H9 (cell line): ENCODE measurements around the gene ABCD1. TPM values are rescaled to one million over a fixed set of nuclear protein-coding genes. Genes with fewer than 3 reads are reported as not detected.

Experiments used
- DNase-seq: peaks from one replicate; pipeline ENCODE4 v3.0.0-alpha.2; 2017
- H2AFZ ChIP-seq: one replicate; pipeline ENCODE4 v1.6.1; 2013; ENCODE audit warnings: mild to moderate bottlenecking, low read length, control low read depth, moderate library complexity
- H2AK5ac ChIP-seq: 2 replicates; pipeline ENCODE4 v1.6.1; 2013; ENCODE audit warnings: low read length, control low read depth, mixed read lengths; ENCODE audit not compliant: insufficient read length
- H2BK120ac ChIP-seq: one replicate; pipeline ENCODE4 v1.6.1; 2013; ENCODE audit warnings: low read depth, mild to moderate bottlenecking, low read length, control low read depth, inconsistent platforms; ENCODE audit not compliant: poor library complexity, severe bottlenecking
- H2BK12ac ChIP-seq: 2 replicates; pipeline ENCODE4 v1.6.1; 2013; ENCODE audit warnings: low read length, control low read depth, mixed read lengths, low read depth; ENCODE audit not compliant: insufficient read length
- H2BK15ac ChIP-seq: 2 replicates; pipeline ENCODE4 v1.6.1; 2013; ENCODE audit warnings: low read depth, low read length, control low read depth
- H2BK20ac ChIP-seq: one replicate; pipeline ENCODE4 v1.6.1; 2013; ENCODE audit warnings: low read depth, mild to moderate bottlenecking, low read length, control low read depth, inconsistent platforms; ENCODE audit not compliant: poor library complexity, severe bottlenecking
- H2BK5ac ChIP-seq: 2 replicates; pipeline ENCODE4 v1.6.1; 2013; ENCODE audit warnings: low read length, control low read depth, mixed read lengths; ENCODE audit not compliant: insufficient read length
- H3K14ac ChIP-seq: 2 replicates; pipeline ENCODE4 v1.6.1; 2013; ENCODE audit warnings: low read length, control low read depth; ENCODE audit not compliant: insufficient read depth
- H3K18ac ChIP-seq: 2 replicates; pipeline ENCODE4 v1.6.1; 2013; ENCODE audit warnings: low read depth, mild to moderate bottlenecking, mixed read lengths, low read length, control low read depth; ENCODE audit not compliant: insufficient read length
- H3K23ac ChIP-seq: 2 replicates; pipeline ENCODE4 v1.6.1; 2013; ENCODE audit warnings: low read length, control low read depth, mixed read lengths, low read depth; ENCODE audit not compliant: insufficient read length
- H3K23me2 ChIP-seq: 2 replicates; pipeline ENCODE4 v1.6.1; 2013; ENCODE audit warnings: low read depth, mild to moderate bottlenecking, mixed read lengths, low read length, control low read depth; ENCODE audit not compliant: insufficient read length, poor library complexity, severe bottlenecking
- H3K27ac ChIP-seq: 2 replicates; pipeline ENCODE4 v1.5.1; 2013; ENCODE audit warnings: low read length, control low read depth, mixed read lengths, low read depth; ENCODE audit not compliant: insufficient read length
- H3K27me3 ChIP-seq: 2 replicates; pipeline ENCODE4 v1.6.1; 2013; ENCODE audit warnings: low read length, control low read depth, inconsistent platforms; ENCODE audit not compliant: insufficient read depth
- H3K4ac ChIP-seq: 2 replicates; pipeline ENCODE4 v1.6.1; 2013; ENCODE audit warnings: low read depth, mild to moderate bottlenecking, control low read depth, inconsistent platforms, low read length, moderate library complexity
- H3K4me1 ChIP-seq: 2 replicates; pipeline ENCODE4 v1.6.1; 2013; ENCODE audit warnings: low read length, control low read depth, inconsistent platforms; ENCODE audit not compliant: insufficient read depth
- H3K4me2 ChIP-seq: 2 replicates; pipeline ENCODE4 v1.6.1; 2013; ENCODE audit warnings: low read length, control low read depth, mixed read lengths; ENCODE audit not compliant: insufficient read length, insufficient read depth
- H3K56ac ChIP-seq: 2 replicates; pipeline ENCODE4 v1.6.1; 2013; ENCODE audit warnings: low read depth, mild to moderate bottlenecking, mixed read lengths, low read length, control low read depth; ENCODE audit not compliant: insufficient read length
- H3K79me1 ChIP-seq: 2 replicates; pipeline ENCODE4 v1.6.1; 2013; ENCODE audit warnings: low read depth, mild to moderate bottlenecking, moderate library complexity, low read length, control low read depth, inconsistent platforms; ENCODE audit not compliant: insufficient read depth, poor library complexity, severe bottlenecking
- H3K79me2 ChIP-seq: 2 replicates; pipeline ENCODE4 v1.6.1; 2013; ENCODE audit warnings: low read length, control low read depth, inconsistent platforms; ENCODE audit not compliant: insufficient read depth
- H3K9ac ChIP-seq: 2 replicates; pipeline ENCODE4 v1.6.1; 2013; ENCODE audit warnings: low read length, control low read depth, mixed read lengths; ENCODE audit not compliant: insufficient read length; ENCODE audit errors: extremely low read depth
- H3K9me3 ChIP-seq: one replicate; pipeline ENCODE4 v1.6.1; 2013; ENCODE audit warnings: low read depth, low read length, inconsistent platforms; ENCODE audit not compliant: control insufficient read depth
- H3T11ph ChIP-seq: one replicate; pipeline ENCODE4 v1.6.1; 2013; ENCODE audit warnings: mild to moderate bottlenecking, low read length, control low read depth, inconsistent platforms
- H4K20me1 ChIP-seq: one replicate; pipeline ENCODE4 v1.6.1; 2013; ENCODE audit not compliant: control insufficient read depth, insufficient read length, insufficient read depth
- H4K5ac ChIP-seq: 2 replicates; pipeline ENCODE4 v1.6.1; 2013; ENCODE audit warnings: low read depth, mild to moderate bottlenecking, mixed read lengths, low read length, control low read depth; ENCODE audit not compliant: insufficient read length
- H4K8ac ChIP-seq: replicated peaks from 2 replicates; pipeline ENCODE4 v1.6.1; 2013; ENCODE audit warnings: low read length, control low read depth, mixed read lengths, low read depth; ENCODE audit not compliant: insufficient read length
- H4K91ac ChIP-seq: 2 replicates; pipeline ENCODE4 v1.6.1; 2013; ENCODE audit warnings: low read depth, mild to moderate bottlenecking, moderate library complexity, mixed read lengths, low read length, control low read depth; ENCODE audit not compliant: insufficient read length
- H3K27ac Mint-ChIP-seq, 3 experiments: 2 replicates in 2 of 3; 3 replicates in 1 of 3; pipeline ENCODE4 v1.8.0; 2020 to 2021; ENCODE audit warnings: mixed read lengths in 3 of 3, mild to moderate bottlenecking in 1 of 3, moderate library complexity in 1 of 3
- H3K27me3 Mint-ChIP-seq: 2 replicates; pipeline ENCODE4 v1.8.0; 2021; ENCODE audit warnings: low read depth, mild to moderate bottlenecking, moderate library complexity, mixed read lengths
- H3K36me3 Mint-ChIP-seq, 3 experiments: 2 replicates in 2 of 3; 3 replicates in 1 of 3; pipeline ENCODE4 v1.8.0; 2020 to 2021; ENCODE audit warnings: low read depth in 3 of 3, mixed read lengths in 3 of 3; ENCODE audit not compliant: insufficient read depth in 1 of 3
- H3K4me1 Mint-ChIP-seq, 2 experiments: 2 replicates each; pipeline ENCODE4 v1.8.0; 2020; ENCODE audit warnings: mixed read lengths in 2 of 2
- H3K4me3 Mint-ChIP-seq, 2 experiments: 2 replicates in 1 of 2; 3 replicates in 1 of 2; pipeline ENCODE4 v1.8.0; 2020 to 2021; ENCODE audit warnings: mild to moderate bottlenecking in 2 of 2, mixed read lengths in 2 of 2, moderate library complexity in 1 of 2
- H3K9me3 Mint-ChIP-seq, 2 experiments: 2 replicates in 1 of 2; 3 replicates in 1 of 2; pipeline ENCODE4 v1.8.0; 2020; ENCODE audit warnings: mild to moderate bottlenecking in 2 of 2, mixed read lengths in 2 of 2, moderate library complexity in 1 of 2
- CTCF ChIP-seq: fragments of 200-600 bp; sonication (generic); conservative IDR thresholded peaks from 3 replicates; pipeline ENCODE4 v1.8.0; 2021; ENCODE audit warnings: antibody characterized with exemption, mild to moderate bottlenecking
- WGBS: extraction: QIAGEN DNeasy Blood & Tissue Kit; methylation state at CpG from one replicate; pipeline ENCODE4 v1.1.7; 2013; ENCODE audit warnings: missing lambda C conversion rate, low lambda C conversion rate, mixed read lengths; ENCODE audit not compliant: insufficient read length; ENCODE audit errors: extremely low coverage; 5-methylcytosine and 5-hydroxymethylcytosine counted together
- total RNA-seq: library from RNA; stranded (reverse); gene quantifications from 2 replicates; pipeline ENCODE4 v1.2.1, GENCODE V29; 2021

ABCD1 gene
- total RNA-seq, 1 experiment from 2014 or later: 11.1 TPM

GRCh38 chrX:153736871-153737441 is 12.3 kb downstream of the ABCD1 start:
- Histone ChIP-seq H2BK120ac (no peak overlapping the region), H3K4me1 (no peaks in the 10 kb centered on the region), H3K4me2 (no peak overlapping the region), H2AFZ (no peak overlapping the region), H3K14ac (no peak overlapping the region), H3K79me1 (no peaks in the 10 kb centered on the region), H2BK15ac (no peak overlapping the region), H4K20me1 (no peaks in the 10 kb centered on the region), H3K23me2 (no peaks in the 10 kb centered on the region), H3T11ph (no peak overlapping the region), H3K9ac (no peak overlapping the region), H3K9me3 (peaks cover 24% of the 10 kb centered on the region), H4K5ac (no peak overlapping the region), H3K79me2 (no peaks in the 10 kb centered on the region), H4K91ac (no peak overlapping the region), H2AK5ac (no peak overlapping the region), H2BK12ac (no peak overlapping the region), H3K27ac (no peak overlapping the region), H4K8ac (no peak overlapping the region), H3K18ac (no peak overlapping the region), H3K23ac (no peak overlapping the region), H3K27me3 (no peaks in the 10 kb centered on the region), H3K4ac (no peak overlapping the region), H2BK20ac (no peak overlapping the region), H2BK5ac (no peak overlapping the region), H3K56ac (no peak overlapping the region)
- Mint-ChIP-seq H3K9me3 (peaks cover 74 to 83% of the 10 kb centered on the region in 2 experiments), H3K27me3 (no peaks in the 10 kb centered on the region), H3K27ac (no peak overlapping the region), H3K4me3 (no peak overlapping the region), H3K36me3 (peaks cover 7 to 32% (median 18%) of the 10 kb centered on the region in 3 experiments), H3K4me1 (peaks cover 7 to 8% of the 10 kb centered on the region in 2 experiments)
- no peak for TF ChIP-seq CTCF
- WGBS: no CpG with 5 or more reads among the region's 15 CpGs
- DNase-seq: no peak
